ENCODE data around the gene MINDY4. TPM values are rescaled to one million over a fixed set of nuclear protein-coding genes. Genes with fewer than 3 reads are reported as not detected.

Gene MINDY4
- total and polyA plus RNA-seq, 2 of the 8 experiments (the other 6 are each of a cell fraction or from before 2014, with no cell fraction given) = 1.3 to 3.6 TPM

- Histone ChIP-seq H3K9me3 (ENCODE audit: insufficient read depth in 2 of 2, low read depth in 1 of 2, low read length in 1 of 2) (no peaks in the 10 kb centered on the region), H3K23me2 (ENCODE audit: low read depth, low read length) (no peaks in the 10 kb centered on the region), H2BK120ac (replicated peaks; ENCODE audit: low read depth, low read length) (no peak overlapping the region), H3K23ac (ENCODE audit: insufficient read length) (no peak overlapping the region), H3K27ac (ENCODE audit: low read depth, low read length) (no peak overlapping the region), H2AK5ac (ENCODE audit: low read depth, low read length) (no peak overlapping the region), H3K4me1 (replicated peaks in 1 of 4; ENCODE audit: control insufficient read depth in 3 of 4, insufficient read depth in 4 of 4, low read length in 3 of 4) (no peaks in the 10 kb centered on the region), H3K27me3 (replicated peaks in 1 of 4; ENCODE audit: control insufficient read depth in 3 of 4, extremely low read depth in 1 of 4, insufficient read depth in 3 of 4, low read length in 3 of 4) (no peaks in the 10 kb centered on the region; a peak in 1 of 7 replicates), H3K56ac (replicated peaks; ENCODE audit: insufficient read length, low read depth, low read length) (no peak overlapping the region), H3K4me2 (ENCODE audit: insufficient read depth in 1 of 2, low read depth in 2 of 2, low read length in 2 of 2) (no peak overlapping the region), H4K8ac (ENCODE audit: extremely low read depth, insufficient read depth, low read length) (no peak overlapping the region; the same call in 1 of the 2 replicates), H3K79me1 (ENCODE audit: low read depth, low read length) (no peaks in the 10 kb centered on the region), H3K4ac (replicated peaks; ENCODE audit: insufficient read length, low read depth, low read length) (no peak overlapping the region), H4K20me1 (replicated peaks in 1 of 2; ENCODE audit: control insufficient read depth in 1 of 2, insufficient read depth in 2 of 2, low read length in 2 of 2) (no peaks in the 10 kb centered on the region), H2BK12ac (ENCODE audit: low read depth, low read length) (no peak overlapping the region), H3K18ac (ENCODE audit: extremely low read depth, low read length) (no peak overlapping the region), H2BK20ac (ENCODE audit: low read length) (no peak overlapping the region), H4K91ac (replicated peaks; ENCODE audit: insufficient read length, low read length) (no peak overlapping the region), H3K14ac (ENCODE audit: insufficient read length) (no peak overlapping the region), H3K9ac (replicated peaks in 1 of 4; ENCODE audit: extremely low read depth in 1 of 4, low read depth in 3 of 4, low read length in 3 of 4) (no peak overlapping the region), H2BK15ac (ENCODE audit: low read length) (no peak overlapping the region), H2AFZ (ENCODE audit: low read length) (no peak overlapping the region), H4K5ac (ENCODE audit: insufficient read length, low read depth, low read length) (no peak overlapping the region), H3K4me3 (ENCODE audit: extremely low read depth in 1 of 4, insufficient read depth in 2 of 4, low read depth in 3 of 4, low read length in 4 of 4) (no peak overlapping the region), H3K79me2 (ENCODE audit: control insufficient read depth in 1 of 2, insufficient read depth in 2 of 2, low read length in 2 of 2) (no peaks in the 10 kb centered on the region), H3K36me3 (ENCODE audit: control insufficient read depth in 2 of 4, insufficient read depth in 4 of 4, low read length in 3 of 4) (no peaks in the 10 kb centered on the region), H2BK5ac (ENCODE audit: low read depth, low read length) (no peak overlapping the region)
- TF ChIP-seq CHD2 (IDR thresholded peaks at IDR 0.05; ENCODE audit: low read length) (no peak), EP300 (IDR thresholded peaks at IDR 0.05; ENCODE audit: borderline replicate concordance in 1 of 2, low read depth in 2 of 2, low read length in 2 of 2) (no peak), KDM5A (IDR thresholded peaks at IDR 0.05; ENCODE audit: low read length) (no peak), TAF7 (optimal IDR thresholded peaks at IDR 0.05; ENCODE audit: borderline replicate concordance, low read depth, low read length) (no peak), ZNF274 (IDR thresholded peaks at IDR 0.05; ENCODE audit: borderline replicate concordance, extremely low read depth, low read length) (no peak), YY1 (IDR thresholded peaks at IDR 0.05; ENCODE audit: low read depth, low read length) (no peak), HDAC2 (IDR thresholded peaks at IDR 0.05; ENCODE audit: borderline replicate concordance in 1 of 2, low read depth in 2 of 2, low read length in 2 of 2) (no peak), TCF12 (IDR thresholded peaks at IDR 0.05; ENCODE audit: low read depth, low read length) (no peak), KDM1A (IDR thresholded peaks at IDR 0.05; ENCODE audit: borderline replicate concordance, low read length) (no peak), SP2 (IDR thresholded peaks at IDR 0.05; ENCODE audit: low read length) (no peak), BCL11A (IDR thresholded peaks at IDR 0.05; ENCODE audit: low read depth in 2 of 2, low read length in 2 of 2) (no peak), CTBP2 (IDR thresholded peaks at IDR 0.05; ENCODE audit: borderline replicate concordance, insufficient read depth, insufficient read length, low read length) (no peak), GABPA (IDR thresholded peaks at IDR 0.05; ENCODE audit: borderline replicate concordance, insufficient read depth, low read length) (no peak)
- POLR2A ChIA-PET (ENCODE audit: partially characterized antibody) = interaction anchor here (0.8 kb wide), 1 partner anchor 11 kb away, joined by 3 read pairs; no protein-coding TSS in a partner anchor
- no peak for DNase-seq (ENCODE audit: low read depth in 1 of 2, low spot score in 2 of 2)
- CTCF ChIA-PET (ENCODE audit: partially characterized antibody) = interaction anchor here (0.8 to 2.0 kb wide), 6 partner anchors 10 to 138 kb away, joined by 3 to 9 read pairs (median 4); no protein-coding TSS in a partner anchor
- no peak for FAIRE-seq
- 90% methylated on average over 9 of the region's 9 CpGs; no CpG with 5 or more reads in 1 of the 2 experiments for WGBS, 2 experiments (ENCODE audit: extremely low coverage in 1 of 2, insufficient coverage in 1 of 2, insufficient read length in 1 of 2, insufficient replicate concordance in 2 of 2, low coverage in 1 of 2, low lambda C conversion rate in 2 of 2, missing lambda C conversion rate in 1 of 2)
Observed at GRCh38 chr7:30922596-30922995, 151.4 kb downstream of the MINDY4 start.

All from H1 (cell line).